Parathyroid adenoma (tissue), 2 donors: ENCODE data around the gene TRMT44.

Experiments used
- H2AFZ ChIP-seq: fragments of 300-600 bp; sonication (generic); one replicate; pipeline ENCODE4 v1.7.0; 2017; ENCODE audit warnings: antibody characterized with exemption, mild to moderate bottlenecking
- H3K27ac ChIP-seq: fragments of 300-600 bp; sonication (generic); one replicate; pipeline ENCODE4 v1.7.0; 2017
- H3K27me3 ChIP-seq: fragments of 300-600 bp; sonication (generic); one replicate; pipeline ENCODE4 v1.7.0; 2017; ENCODE audit warnings: low read length; ENCODE audit not compliant: control insufficient read depth, insufficient read depth
- H3K36me3 ChIP-seq: fragments of 300-600 bp; sonication (generic); one replicate; pipeline ENCODE4 v1.7.0; 2017; ENCODE audit warnings: low read length; ENCODE audit not compliant: control insufficient read depth, insufficient read depth
- H3K4me1 ChIP-seq: fragments of 300-600 bp; sonication (generic); one replicate; pipeline ENCODE4 v1.7.0; 2017; ENCODE audit warnings: control low read depth
- H3K4me2 ChIP-seq: fragments of 300-600 bp; sonication (generic); one replicate; pipeline ENCODE4 v1.7.0; 2017; ENCODE audit warnings: low read length
- H3K4me3 ChIP-seq: fragments of 300-600 bp; sonication (generic); one replicate; pipeline ENCODE4 v1.7.0; 2017; ENCODE audit warnings: low read depth, low read length
- H3K79me2 ChIP-seq: fragments of 300-600 bp; sonication (generic); one replicate; pipeline ENCODE4 v1.7.0; 2017; ENCODE audit warnings: control low read depth
- H3K9ac ChIP-seq: fragments of 300-600 bp; sonication (generic); one replicate; pipeline ENCODE4 v1.7.0; 2017; ENCODE audit warnings: mild to moderate bottlenecking
- H3K9me3 ChIP-seq: fragments of 300-600 bp; sonication (generic); one replicate; pipeline ENCODE4 v1.7.0; 2017; ENCODE audit warnings: low read length; ENCODE audit not compliant: control insufficient read depth
- TF ChIP-seq, protein P1 (sequence below): fragments of 300-600 bp; sonication (generic); IDR thresholded peaks from one replicate; pipeline ENCODE4 v1.7.0; 2017; ENCODE audit warnings: antibody characterized with exemption, mild to moderate bottlenecking
- donor health status: primary hyperparathyroidism.

Gene TRMT44

DNA sequence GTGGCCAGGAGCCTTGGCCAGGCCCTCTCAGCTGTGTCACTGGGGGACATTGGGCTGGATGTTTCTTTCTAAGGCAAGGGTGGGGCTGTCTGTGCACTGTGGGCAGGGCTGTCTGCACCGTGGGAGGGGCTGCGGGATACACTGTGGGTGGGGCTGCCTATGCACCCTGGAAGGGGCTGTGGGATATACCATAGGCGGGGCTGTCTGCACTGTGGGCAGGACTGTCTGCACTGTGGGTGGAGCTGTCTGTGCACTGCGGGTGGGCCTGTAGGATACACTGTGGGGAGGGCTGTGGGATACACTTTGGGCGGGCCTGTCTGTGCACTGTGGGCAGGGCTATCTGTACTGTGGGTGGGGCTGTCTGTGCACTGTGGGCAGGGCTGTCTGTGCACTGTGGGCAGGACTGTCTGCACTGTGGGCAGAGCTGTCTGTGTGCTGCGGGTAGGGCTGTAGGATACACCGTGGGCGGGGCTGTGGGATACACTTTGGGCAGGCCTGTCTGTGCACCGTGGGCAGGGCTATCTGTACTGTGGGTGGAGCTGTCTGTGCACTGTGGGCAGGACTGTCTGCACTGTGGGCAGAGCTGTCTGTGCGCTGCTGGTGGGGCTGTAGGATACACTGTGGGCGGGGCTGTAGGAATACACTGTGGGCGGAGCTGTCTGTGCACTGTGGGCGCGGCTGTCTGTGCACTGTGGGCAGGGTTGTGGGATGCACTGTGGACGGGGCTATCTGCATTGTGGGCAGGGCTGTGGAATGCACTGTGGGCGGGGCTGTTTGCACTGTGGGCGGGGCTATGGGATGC, 31.1 kb upstream of the TRMT44 start:
- no peak overlapping the region for H3K9ac ChIP-seq
- no peaks in the 10 kb centered on the region for H3K27me3 ChIP-seq
- H3K4me3 ChIP-seq: no peak overlapping the region
- no peaks in the 10 kb centered on the region for H3K9me3 ChIP-seq
- no peaks in the 10 kb centered on the region for H3K4me1 ChIP-seq
- H3K4me2 ChIP-seq: no peak overlapping the region
- H3K36me3 ChIP-seq: no peaks in the 10 kb centered on the region
- no peak overlapping the region for H3K27ac ChIP-seq
- H3K79me2 ChIP-seq: no peaks in the 10 kb centered on the region
- no peak overlapping the region for H2AFZ ChIP-seq
- TF ChIP-seq, protein P1, sequence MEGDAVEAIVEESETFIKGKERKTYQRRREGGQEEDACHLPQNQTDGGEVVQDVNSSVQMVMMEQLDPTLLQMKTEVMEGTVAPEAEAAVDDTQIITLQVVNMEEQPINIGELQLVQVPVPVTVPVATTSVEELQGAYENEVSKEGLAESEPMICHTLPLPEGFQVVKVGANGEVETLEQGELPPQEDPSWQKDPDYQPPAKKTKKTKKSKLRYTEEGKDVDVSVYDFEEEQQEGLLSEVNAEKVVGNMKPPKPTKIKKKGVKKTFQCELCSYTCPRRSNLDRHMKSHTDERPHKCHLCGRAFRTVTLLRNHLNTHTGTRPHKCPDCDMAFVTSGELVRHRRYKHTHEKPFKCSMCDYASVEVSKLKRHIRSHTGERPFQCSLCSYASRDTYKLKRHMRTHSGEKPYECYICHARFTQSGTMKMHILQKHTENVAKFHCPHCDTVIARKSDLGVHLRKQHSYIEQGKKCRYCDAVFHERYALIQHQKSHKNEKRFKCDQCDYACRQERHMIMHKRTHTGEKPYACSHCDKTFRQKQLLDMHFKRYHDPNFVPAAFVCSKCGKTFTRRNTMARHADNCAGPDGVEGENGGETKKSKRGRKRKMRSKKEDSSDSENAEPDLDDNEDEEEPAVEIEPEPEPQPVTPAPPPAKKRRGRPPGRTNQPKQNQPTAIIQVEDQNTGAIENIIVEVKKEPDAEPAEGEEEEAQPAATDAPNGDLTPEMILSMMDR: no peak

DNA sequence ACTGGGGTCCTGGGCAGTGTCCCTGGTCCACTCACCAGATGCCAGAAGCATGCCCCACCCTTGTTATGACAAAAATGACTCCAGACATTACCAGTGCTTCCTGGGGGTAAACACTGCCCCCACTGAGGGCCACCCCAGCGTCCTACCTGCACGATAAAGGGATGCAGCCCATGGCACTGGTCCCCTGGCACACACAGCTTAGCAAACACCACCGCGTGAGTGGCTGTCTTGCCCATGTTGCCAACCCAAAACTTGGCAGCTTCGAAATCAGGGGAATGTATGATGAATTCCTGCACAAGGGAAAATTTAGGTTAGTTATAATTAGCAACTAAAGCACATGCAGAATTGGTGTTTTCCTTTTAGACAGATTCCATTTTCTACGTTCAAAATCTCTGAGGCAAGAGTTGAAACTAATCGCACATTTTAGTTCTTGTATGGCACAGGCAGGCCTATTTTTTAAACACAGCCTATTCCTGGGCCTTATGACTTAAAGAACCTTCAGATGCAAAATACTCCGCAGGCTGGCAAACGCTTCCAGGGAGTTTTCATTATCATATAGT, 30.4 kb upstream of the TRMT44 start:
- Histone ChIP-seq H3K79me2 (no peaks in the 10 kb centered on the region), H3K4me2 (no peak overlapping the region), H3K4me1 (no peaks in the 10 kb centered on the region), H3K27ac (no peak overlapping the region), H3K4me3 (no peak overlapping the region), H3K36me3 (no peaks in the 10 kb centered on the region), H2AFZ (no peak overlapping the region), H3K9me3 (no peaks in the 10 kb centered on the region), H3K9ac (no peak overlapping the region), H3K27me3 (no peaks in the 10 kb centered on the region)
- TF ChIP-seq, protein P1: no peak

DNA sequence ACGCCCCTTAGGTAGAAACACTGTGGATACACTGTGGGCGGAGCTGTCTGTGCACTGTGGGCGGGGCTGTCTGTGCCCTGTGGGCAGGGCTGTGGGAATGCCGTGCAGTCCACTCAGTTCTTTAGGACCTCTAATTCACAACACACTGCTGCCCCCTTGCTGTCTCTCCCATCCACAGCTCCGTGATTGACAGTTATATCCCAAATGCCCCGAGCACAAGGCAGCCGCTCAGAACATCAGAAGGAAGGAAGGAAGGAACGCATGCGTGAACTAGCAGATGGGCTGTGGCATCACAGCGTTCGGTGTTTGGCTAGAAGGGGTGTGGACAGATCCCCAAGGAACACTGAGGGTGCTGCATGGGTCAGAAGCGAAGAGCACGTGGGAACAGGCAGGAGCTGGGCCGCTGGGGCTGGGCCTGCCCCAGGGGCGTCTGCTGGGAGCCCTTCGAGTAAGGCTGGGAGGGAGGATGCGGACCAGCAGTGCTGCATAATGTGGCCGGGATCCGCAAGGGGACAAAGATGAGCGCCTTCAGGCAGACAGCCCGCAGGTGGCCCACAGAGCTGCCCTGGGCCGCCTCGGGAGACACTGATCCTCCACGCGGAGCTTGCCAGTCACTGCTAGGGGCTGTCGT, 29.8 kb upstream of the TRMT44 start:
- no peak overlapping the region for H3K4me3 ChIP-seq
- no peaks in the 10 kb centered on the region for H3K79me2 ChIP-seq
- H3K27me3 ChIP-seq: no peaks in the 10 kb centered on the region
- no peaks in the 10 kb centered on the region for H3K36me3 ChIP-seq
- no peak overlapping the region for H3K27ac ChIP-seq
- TF ChIP-seq, protein P1: no peak
- H3K4me1 ChIP-seq: no peaks in the 10 kb centered on the region
- no peak overlapping the region for H2AFZ ChIP-seq
- no peak overlapping the region for H3K9ac ChIP-seq
- H3K4me2 ChIP-seq: no peak overlapping the region
- no peaks in the 10 kb centered on the region for H3K9me3 ChIP-seq

DNA sequence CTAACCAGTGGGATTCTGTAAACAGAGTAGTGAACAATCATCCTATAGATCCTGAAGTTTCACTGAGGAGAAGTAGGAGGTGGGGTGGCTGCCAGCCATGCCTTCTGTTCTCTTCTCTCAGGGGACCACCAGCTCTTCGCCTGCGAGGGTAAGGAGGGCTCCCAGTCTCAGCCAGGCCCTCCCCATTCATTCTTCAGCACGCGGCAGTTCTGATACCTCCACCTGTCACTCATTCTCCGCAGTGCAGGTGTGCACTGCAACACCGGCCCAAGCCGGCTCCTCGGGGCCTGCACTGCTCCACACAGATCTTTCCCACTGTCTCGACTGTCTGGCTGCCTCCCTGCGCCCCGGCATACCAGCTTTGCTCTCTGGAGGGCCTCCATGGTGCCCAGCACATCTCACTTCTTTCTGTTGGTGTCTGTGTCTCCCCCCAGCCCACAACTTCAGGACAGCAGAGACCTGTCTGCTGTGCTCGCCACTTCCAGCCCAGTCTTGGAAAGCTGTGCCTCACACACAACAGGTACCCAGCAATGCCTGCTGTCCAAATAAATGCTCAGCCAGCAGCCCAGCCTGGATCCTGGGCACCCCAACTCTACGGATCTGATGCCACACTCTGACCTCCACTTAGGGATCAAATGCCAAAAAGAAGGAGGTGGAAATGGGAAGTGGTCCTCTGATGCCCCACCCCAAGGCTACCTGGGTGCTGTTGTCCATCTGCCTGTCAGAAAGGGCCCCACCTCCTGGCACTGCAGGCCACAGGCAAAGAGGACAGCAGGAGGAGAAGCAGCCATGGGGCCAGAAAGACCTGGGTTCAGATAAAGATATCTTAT, 29.0 kb upstream of the TRMT44 start:
- no peak overlapping the region for H3K4me3 ChIP-seq
- H3K27ac ChIP-seq: no peak overlapping the region
- H3K27me3 ChIP-seq: no peaks in the 10 kb centered on the region
- no peaks in the 10 kb centered on the region for H3K9me3 ChIP-seq
- H3K79me2 ChIP-seq: no peaks in the 10 kb centered on the region
- no peak overlapping the region for H2AFZ ChIP-seq
- no peak overlapping the region for H3K4me2 ChIP-seq
- H3K36me3 ChIP-seq: no peaks in the 10 kb centered on the region
- no peak overlapping the region for H3K9ac ChIP-seq
- H3K4me1 ChIP-seq: no peaks in the 10 kb centered on the region
- TF ChIP-seq, protein P1: no peak
